OCI-LY3 (cell line): ENCODE measurements around the gene DAZAP1.

Experiments
- H2AFZ ChIP-seq: fragments of 200-600, 300-600 bp; shearing (Covaris generic); 2 replicates; pipeline ENCODE4 v1.6.0; 2014; ENCODE audit warnings: antibody characterized with exemption, low read depth, low read length
- H3K27ac ChIP-seq: fragments of 200-600, 300-600 bp; sonication (generic); 2 replicates; pipeline ENCODE4 v1.5.1; 2014; ENCODE audit warnings: mild to moderate bottlenecking, low read length, moderate library complexity, mixed read lengths
- H3K27me3 ChIP-seq: fragments of 200-600, 300-600 bp; sonication (generic); 2 replicates; pipeline ENCODE4 v1.6.1; 2014; ENCODE audit warnings: low read depth, low read length, mixed read lengths
- H3K36me3 ChIP-seq: fragments of 200-600, 300-600 bp; sonication (generic); replicated peaks from 2 replicates; pipeline ENCODE3; 2014; ENCODE audit warnings: low read depth, low read length, mixed read lengths
- H3K4me1 ChIP-seq: fragments of 300-600, 200-600 bp; sonication (generic); 2 replicates; pipeline ENCODE4 v1.6.1; 2014; ENCODE audit warnings: low read length, mixed read lengths
- H3K4me2 ChIP-seq: fragments of 200-600, 300-600 bp; sonication (generic); 2 replicates; pipeline ENCODE4 v1.6.1; 2014; ENCODE audit warnings: low read length, mixed read lengths
- H3K4me3 ChIP-seq: fragments of 300-600, 200-600 bp; sonication (generic); 2 replicates; pipeline ENCODE4 v1.5.1; 2014; ENCODE audit warnings: antibody characterized with exemption, mild to moderate bottlenecking, low read length, moderate library complexity
- H3K79me2 ChIP-seq: fragments of 300-600, 200-600 bp; shearing (Covaris generic); 2 replicates; pipeline ENCODE4 v1.6.1; 2014; ENCODE audit warnings: mild to moderate bottlenecking, low read length, mixed read lengths
- H3K9ac ChIP-seq: fragments of 300-600, 200-600 bp; shearing (Covaris generic); 2 replicates; pipeline ENCODE4 v1.6.0; 2014; ENCODE audit warnings: mild to moderate bottlenecking, low read length, moderate library complexity
- H3K9me3 ChIP-seq: fragments of 200-600, 300-600 bp; shearing (Covaris generic); 2 replicates; pipeline ENCODE4 v1.6.1; 2014; ENCODE audit warnings: low read length, mixed read lengths; ENCODE audit not compliant: insufficient read depth
- H4K20me1 ChIP-seq: fragments of 200-600, 300-600 bp; sonication (generic); 2 replicates; pipeline ENCODE4 v1.6.1; 2016; ENCODE audit warnings: low read length, mixed read lengths; ENCODE audit not compliant: insufficient read depth
- EZH2phosphoT487 ChIP-seq: fragments of 200-600 bp; shearing (Covaris generic); IDR thresholded peaks from 2 replicates; pipeline ENCODE4 v1.6.1; 2018; ENCODE audit warnings: antibody characterized with exemption, mixed run types, low read depth
- TF ChIP-seq, protein P1 (sequence below): fragments of 200-600, 300-600 bp; sonication (generic); IDR thresholded peaks from 2 replicates; pipeline ENCODE4 v1.5.1; 2014; ENCODE audit warnings: antibody characterized with exemption, low read length, low read depth

The DAZAP1 gene

GRCh38 chr19:1453525-1454364 is 46.4 kb downstream of the DAZAP1 start:
- Histone ChIP-seq H3K36me3 (no peaks in the 10 kb centered on the region), H3K9ac (no peak overlapping the region), H3K4me3 (no peak overlapping the region), H3K27ac (no peak overlapping the region), H3K27me3 (no peaks in the 10 kb centered on the region), H3K4me1 (peaks cover 6% of the 10 kb centered on the region), H4K20me1 (peaks cover 3% of the 10 kb centered on the region; the same call in 1 of the 2 replicates), H3K4me2 (no peak overlapping the region), H3K79me2 (no peaks in the 10 kb centered on the region), H3K9me3 (no peaks in the 10 kb centered on the region), H2AFZ (no peak overlapping the region)
- TF ChIP-seq, protein P1, sequence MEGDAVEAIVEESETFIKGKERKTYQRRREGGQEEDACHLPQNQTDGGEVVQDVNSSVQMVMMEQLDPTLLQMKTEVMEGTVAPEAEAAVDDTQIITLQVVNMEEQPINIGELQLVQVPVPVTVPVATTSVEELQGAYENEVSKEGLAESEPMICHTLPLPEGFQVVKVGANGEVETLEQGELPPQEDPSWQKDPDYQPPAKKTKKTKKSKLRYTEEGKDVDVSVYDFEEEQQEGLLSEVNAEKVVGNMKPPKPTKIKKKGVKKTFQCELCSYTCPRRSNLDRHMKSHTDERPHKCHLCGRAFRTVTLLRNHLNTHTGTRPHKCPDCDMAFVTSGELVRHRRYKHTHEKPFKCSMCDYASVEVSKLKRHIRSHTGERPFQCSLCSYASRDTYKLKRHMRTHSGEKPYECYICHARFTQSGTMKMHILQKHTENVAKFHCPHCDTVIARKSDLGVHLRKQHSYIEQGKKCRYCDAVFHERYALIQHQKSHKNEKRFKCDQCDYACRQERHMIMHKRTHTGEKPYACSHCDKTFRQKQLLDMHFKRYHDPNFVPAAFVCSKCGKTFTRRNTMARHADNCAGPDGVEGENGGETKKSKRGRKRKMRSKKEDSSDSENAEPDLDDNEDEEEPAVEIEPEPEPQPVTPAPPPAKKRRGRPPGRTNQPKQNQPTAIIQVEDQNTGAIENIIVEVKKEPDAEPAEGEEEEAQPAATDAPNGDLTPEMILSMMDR: no peak
- TF ChIP-seq EZH2phosphoT487: no peak

GRCh38 chr19:1455002-1455335 is 47.6 kb downstream of the DAZAP1 start:
- TF ChIP-seq, protein P1: no peak
- no peak for TF ChIP-seq EZH2phosphoT487
- H3K4me1 ChIP-seq: peaks cover 7% of the 10 kb centered on the region
- H3K27ac ChIP-seq: no peak overlapping the region
- H2AFZ ChIP-seq: no peak overlapping the region
- no peaks in the 10 kb centered on the region for H3K79me2 ChIP-seq
- no peak overlapping the region for H3K4me2 ChIP-seq
- H4K20me1 ChIP-seq: peaks cover 3% of the 10 kb centered on the region; the same call in 1 of the 2 replicates
- H3K4me3 ChIP-seq: no peak overlapping the region
- H3K9ac ChIP-seq: no peak overlapping the region
- no peaks in the 10 kb centered on the region for H3K36me3 ChIP-seq
- H3K9me3 ChIP-seq: no peaks in the 10 kb centered on the region
- H3K27me3 ChIP-seq: no peaks in the 10 kb centered on the region

- no peak for TF ChIP-seq EZH2phosphoT487
- TF ChIP-seq, protein P1: no peak
- Histone ChIP-seq H3K79me2 (no peaks in the 10 kb centered on the region), H3K36me3 (no peaks in the 10 kb centered on the region), H3K27me3 (no peaks in the 10 kb centered on the region), H3K9me3 (no peaks in the 10 kb centered on the region), H3K4me1 (peaks cover 7% of the 10 kb centered on the region), H3K4me3 (no peak overlapping the region), H3K9ac (no peak overlapping the region), H3K4me2 (no peak overlapping the region), H3K27ac (no peak overlapping the region), H4K20me1 (peaks cover 3% of the 10 kb centered on the region; the same call in 1 of the 2 replicates), H2AFZ (no peak overlapping the region)
Measured at GRCh38 chr19:1455336-1456120, 48.1 kb downstream of the DAZAP1 start.
